Kidney epithelial cell (primary cell): ENCODE results near the gene UPB1. TPM values are rescaled to one million over a fixed set of nuclear protein-coding genes. Genes with fewer than 3 reads are reported as not detected.
A peak's percentile ranks its signal among the peaks of the same experiment; 100 is the strongest.

Experiments used
- DNase-seq: peaks from one replicate; pipeline ENCODE4 v3.0.0-alpha.2; 2010; ENCODE audit warnings: low read depth
- H3K27me3 ChIP-seq: 2 replicates; pipeline ENCODE4 v1.6.0; 2011; ENCODE audit warnings: low read length; ENCODE audit not compliant: control insufficient read depth, insufficient read depth
- H3K36me3 ChIP-seq: 2 replicates; pipeline ENCODE4 v1.5.1; 2011; ENCODE audit warnings: low read length; ENCODE audit not compliant: control insufficient read depth, insufficient read depth
- H3K4me3 ChIP-seq: 2 replicates; pipeline ENCODE4 v1.5.1; 2011; ENCODE audit warnings: low read depth, mild to moderate bottlenecking, control low read depth, low read length
- CTCF ChIP-seq: IDR thresholded peaks from 2 replicates; pipeline ENCODE4 v1.5.1; 2011; ENCODE audit warnings: mild to moderate bottlenecking, moderate library complexity, low read length, control low read depth, inconsistent platforms; ENCODE audit not compliant: insufficient read depth, poor library complexity, severe bottlenecking
- total RNA-seq: library from RNA; depleted of rRNA; stranded (reverse); fragments of >200 nt; gene quantifications from 2 replicates; pipeline ENCODE4 v1.2.3, GENCODE V29; 2015

UPB1 gene
- total RNA-seq, 1 donor from 2014 or later = not detected

GRCh38 chr22:24555165-24556039 is 60.3 kb downstream of the UPB1 start, which contains the start of gene SNRPD3:
TSS of gene SNRPD3 (plus strand) at chr22:24555999. CDS start at chr22:24557675, 1,676 bp downstream.
- Histone ChIP-seq H3K4me3 (peak within 1 kb of the TSS; percentile 90), H3K27me3 (no peaks in the 10 kb centered on the region), H3K36me3 (no peaks in the 10 kb centered on the region)
- TF ChIP-seq CTCF = peak; percentile 18
- peak; percentile 86 for DNase-seq

DNA sequence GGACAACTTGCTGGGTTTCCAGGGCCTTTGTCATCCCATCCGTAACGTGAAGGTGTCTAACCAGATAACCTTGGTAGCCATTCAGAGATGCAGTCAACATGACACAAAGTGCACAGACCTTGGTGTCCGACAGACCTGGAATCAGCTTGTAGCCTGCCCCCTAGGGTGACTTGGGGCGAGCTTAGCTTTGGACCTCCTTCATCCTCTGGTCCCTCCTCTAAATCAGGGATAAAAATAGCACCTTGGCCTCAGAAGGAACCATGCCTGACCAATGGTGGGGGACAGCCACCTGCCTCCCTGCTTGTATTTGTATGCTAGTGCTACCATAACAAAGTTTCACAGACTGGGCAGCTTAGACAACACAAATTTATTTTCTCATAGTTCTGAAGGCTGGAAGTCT is 64.3 kb downstream of the UPB1 start:
- Histone ChIP-seq H3K27me3 (no peaks in the 10 kb centered on the region), H3K36me3 (no peaks in the 10 kb centered on the region), H3K4me3 (no peak overlapping the region)
- DNase-seq = no peak
- TF ChIP-seq CTCF = no peak

DNA sequence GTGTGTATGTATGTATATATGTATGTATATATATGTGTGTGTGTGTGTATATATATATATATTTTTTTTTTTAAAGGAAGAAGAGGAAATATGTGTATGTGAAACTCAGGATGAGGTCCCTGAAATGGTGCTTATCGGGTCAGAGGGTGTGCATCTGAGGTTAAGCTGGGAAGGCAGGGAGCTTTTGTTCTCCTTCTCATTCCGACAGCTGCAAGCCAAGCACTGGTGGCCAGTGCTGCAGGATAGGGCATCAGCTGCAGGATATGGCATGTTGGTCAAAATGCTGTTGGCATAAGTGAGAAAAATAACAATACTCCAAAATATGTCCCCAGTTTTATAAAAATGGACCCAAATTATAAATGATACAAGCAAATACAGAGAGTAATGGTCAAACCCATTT is 68.1 kb downstream of the UPB1 start:
- Histone ChIP-seq H3K4me3 (no peak overlapping the region), H3K27me3 (no peaks in the 10 kb centered on the region), H3K36me3 (no peaks in the 10 kb centered on the region)
- TF ChIP-seq CTCF = no peak
- DNase-seq = no peak

GRCh38 chr22:24564376-24565058 is 69.4 kb downstream of the UPB1 start:
- Histone ChIP-seq H3K36me3 (no peaks in the 10 kb centered on the region), H3K4me3 (no peak overlapping the region), H3K27me3 (no peaks in the 10 kb centered on the region)
- TF ChIP-seq CTCF = no peak
- no peak for DNase-seq

GRCh38 chr22:24565077-24565476 is 69.9 kb downstream of the UPB1 start:
- DNase-seq = no peak
- H3K36me3 ChIP-seq = no peaks in the 10 kb centered on the region
- no peak for TF ChIP-seq CTCF
- no peak overlapping the region for H3K4me3 ChIP-seq
- no peaks in the 10 kb centered on the region for H3K27me3 ChIP-seq
